Ecto neural progenitor cell (in vitro differentiated cells): Measurements from ENCODE around the gene PCBP3.

ENCODE experiments used
- DNase-seq: peaks from one replicate; pipeline ENCODE4 v3.0.0-alpha.2; 2018; ENCODE audit warnings: low spot score

Gene PCBP3

DNA sequence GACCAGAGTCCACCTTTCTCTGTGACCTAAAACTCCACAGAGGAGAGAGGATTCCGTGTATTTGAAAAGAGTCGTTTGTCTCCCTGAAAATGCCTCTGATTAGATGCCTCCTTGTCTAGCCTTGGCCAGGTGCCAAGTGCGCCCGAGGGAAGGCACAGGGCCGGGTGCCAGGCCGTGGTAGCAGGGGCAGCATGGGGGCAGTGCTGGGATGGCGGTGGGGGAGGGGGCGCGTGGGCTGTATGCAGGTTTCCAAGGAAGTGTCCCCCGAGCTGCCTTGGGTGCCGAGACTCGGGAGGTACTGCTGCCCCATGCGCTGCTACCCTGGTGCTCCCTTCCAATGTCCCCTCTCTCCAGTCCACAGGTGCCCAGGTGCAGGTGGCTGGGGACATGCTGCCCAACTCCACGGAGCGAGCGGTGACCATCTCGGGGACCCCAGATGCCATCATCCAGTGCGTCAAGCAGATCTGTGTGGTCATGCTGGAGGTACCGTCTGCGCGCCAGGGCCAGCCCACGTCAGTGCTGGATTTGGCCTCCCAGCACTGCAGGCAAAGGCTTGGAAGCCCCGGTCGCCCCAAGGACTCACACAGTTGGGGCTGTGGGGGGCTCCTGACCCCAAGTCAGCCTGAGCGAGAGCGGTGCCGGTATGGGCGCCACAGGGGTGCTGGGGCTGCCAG is 267.2 kb downstream of the PCBP3 start:
- no peak for DNase-seq

GRCh38 chr21:45911806-45912325 is 268.3 kb downstream of the PCBP3 start:
- DNase-seq = no peak

GRCh38 chr21:45912611-45913417 is 269.3 kb downstream of the PCBP3 start:
- DNase-seq = no peak

DNA sequence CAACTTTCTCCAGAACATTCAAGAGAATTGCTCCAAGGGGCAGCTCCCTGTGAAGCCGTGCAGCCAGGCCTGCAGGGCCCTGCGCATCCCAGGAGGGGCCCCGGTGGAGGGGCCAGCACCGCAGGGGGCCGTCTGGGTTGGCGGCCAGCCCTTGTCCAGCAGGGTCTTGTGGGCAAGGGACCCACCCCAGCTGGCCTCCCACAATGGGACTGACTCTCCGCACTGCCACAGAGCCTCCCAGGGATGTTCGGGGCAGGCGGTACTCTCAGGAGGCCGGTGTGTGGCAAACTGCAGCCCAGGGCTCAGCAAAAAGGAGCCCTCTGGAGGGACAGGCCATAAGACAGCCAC is 269.9 kb downstream of the PCBP3 start:
- no peak for DNase-seq

- DNase-seq = no peak
Observed at GRCh38 chr21:45913886-45914285, 270.4 kb downstream of the PCBP3 start.

DNA sequence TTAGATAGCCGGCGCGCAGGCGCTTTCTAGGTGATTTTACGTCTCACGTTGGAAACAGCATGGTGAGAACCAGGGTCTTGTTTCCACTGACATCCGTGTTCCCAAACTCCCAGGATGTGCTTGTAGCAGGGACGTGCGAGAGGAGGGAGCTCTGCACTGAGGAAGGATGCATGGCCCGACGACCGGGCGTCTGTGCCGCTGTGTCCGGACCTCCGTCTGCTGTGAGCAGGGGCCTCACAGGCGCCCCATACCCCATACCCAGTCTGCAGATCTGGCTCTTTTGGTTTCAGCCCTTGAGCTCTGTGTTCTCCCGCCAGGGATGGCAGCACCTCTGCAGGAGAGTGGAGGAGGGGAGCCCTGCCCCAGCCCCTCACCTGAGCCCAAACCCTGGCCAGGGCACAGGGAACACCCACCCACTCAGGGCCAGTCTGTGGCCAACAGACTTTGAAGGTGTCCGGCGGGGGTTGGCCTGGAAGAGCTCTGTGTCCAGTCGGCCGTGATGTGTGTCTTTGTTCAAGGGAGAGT is 270.9 kb downstream of the PCBP3 start:
- DNase-seq = no peak

DNA sequence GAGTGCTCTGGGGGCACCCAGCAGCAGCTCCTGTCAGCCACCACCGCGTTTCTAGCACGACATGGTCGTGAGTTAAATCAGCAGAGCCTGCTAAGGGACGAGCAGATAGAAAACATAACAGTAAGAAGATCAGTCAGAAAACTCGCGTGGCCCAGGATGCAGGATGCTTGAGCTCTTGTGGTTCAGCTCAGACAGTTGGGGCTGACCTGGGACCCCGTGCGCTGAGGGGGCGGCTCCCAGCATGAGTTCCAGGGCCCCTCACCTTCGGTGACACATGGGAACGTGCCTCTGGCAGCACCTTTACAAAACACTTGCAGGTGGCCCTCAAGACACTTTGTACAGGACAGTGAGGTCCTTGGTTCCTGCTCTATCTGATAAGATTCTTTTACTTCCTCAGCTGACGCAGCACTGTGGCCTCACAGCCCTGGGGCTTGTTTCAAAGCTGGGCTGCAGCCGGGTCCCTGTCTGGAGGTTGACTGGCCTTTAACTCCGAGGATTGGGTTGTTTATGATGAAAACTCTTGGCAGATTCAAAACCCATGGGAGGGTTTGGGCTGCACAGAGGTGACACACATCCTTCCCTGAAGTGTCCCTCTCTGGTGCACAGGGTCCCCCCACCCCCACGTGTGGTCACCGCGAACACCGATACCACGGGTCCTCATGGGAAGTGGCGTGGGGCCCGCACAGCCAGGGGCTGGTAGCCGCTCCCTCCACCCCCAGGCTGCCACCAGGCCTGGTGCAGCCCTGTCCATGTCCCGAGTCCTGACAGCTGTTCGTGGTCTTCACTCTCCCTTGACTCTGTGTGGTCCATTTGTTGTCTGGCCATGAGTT is 272.7 kb downstream of the PCBP3 start:
- no peak for DNase-seq

GRCh38 chr21:45917241-45917640 is 273.7 kb downstream of the PCBP3 start:
- DNase-seq = no peak

DNA sequence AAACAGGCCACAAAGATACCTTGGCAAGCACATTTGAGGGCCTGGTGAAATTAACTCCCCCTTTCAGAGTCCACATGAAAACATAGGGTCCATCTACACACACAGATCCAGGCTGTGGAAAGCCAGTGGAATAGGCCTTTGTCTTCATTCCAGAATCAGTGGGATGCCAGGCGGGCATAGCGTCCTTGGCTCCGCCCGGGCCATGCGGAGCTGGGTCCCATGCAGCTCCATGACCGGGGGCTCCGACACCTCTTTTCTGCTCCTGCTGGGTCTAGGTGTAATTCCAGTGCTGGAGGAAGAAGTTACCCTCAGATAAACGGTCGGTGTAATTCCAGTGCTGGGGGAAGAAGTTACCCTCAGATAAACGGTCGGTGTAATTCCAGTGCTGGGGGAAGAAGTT is 274.5 kb downstream of the PCBP3 start:
- DNase-seq = no peak

GRCh38 chr21:45918835-45919447 is 275.4 kb downstream of the PCBP3 start:
- DNase-seq = no peak

- DNase-seq = no peak
Observed at GRCh38 chr21:45919593-45919992, 276.1 kb downstream of the PCBP3 start.

GRCh38 chr21:45920824-45921600 is 277.5 kb downstream of the PCBP3 start:
- DNase-seq = no peak

- DNase-seq = no peak
Observed at GRCh38 chr21:45921917-45922316, 278.4 kb downstream of the PCBP3 start.

DNA sequence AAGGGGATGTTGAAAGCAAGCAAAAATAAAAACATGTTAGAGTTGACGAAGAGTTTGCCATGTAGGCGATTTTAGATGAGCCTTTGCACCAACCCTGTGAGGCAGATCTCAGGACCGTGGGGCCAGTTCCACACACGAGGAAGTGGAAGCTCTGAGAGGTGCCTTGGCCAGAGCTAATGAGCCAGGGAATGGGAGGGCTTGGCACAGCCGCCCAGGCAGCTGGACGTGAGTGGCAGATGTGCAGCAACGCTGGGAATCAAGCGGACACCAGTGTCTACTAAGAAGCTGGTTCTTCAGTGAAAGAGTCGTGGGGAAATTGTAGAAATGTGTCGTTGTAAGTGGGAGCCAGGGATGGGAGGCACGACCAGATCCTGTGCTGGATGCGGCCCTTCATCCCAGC is 279.1 kb downstream of the PCBP3 start:
- DNase-seq = no peak

GRCh38 chr21:45923146-45923545 is 279.6 kb downstream of the PCBP3 start:
- DNase-seq = peak; percentile 78

DNA sequence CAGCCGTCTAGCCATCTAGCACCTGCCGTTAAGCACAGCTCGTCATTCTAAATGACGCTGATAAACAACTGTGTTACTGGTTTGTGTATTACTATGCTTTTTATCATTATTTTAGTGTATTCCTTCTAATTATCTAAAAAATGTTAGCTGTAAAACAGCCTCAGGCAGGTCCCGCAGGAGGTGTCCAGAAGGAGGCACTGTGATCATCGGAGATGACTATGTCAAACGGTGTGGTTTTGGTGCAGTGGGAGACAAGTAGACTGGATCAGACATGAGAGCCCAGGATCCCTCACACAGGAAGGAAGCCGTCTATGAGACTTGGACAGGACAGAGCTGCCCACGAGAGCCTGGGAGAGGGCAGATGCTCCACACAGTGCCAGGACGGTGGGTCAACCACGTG is 282.8 kb downstream of the PCBP3 start:
- DNase-seq = no peak

GRCh38 chr21:45927032-45927431 is 283.5 kb downstream of the PCBP3 start:
- no peak for DNase-seq

GRCh38 chr21:45927851-45928850 is 284.6 kb downstream of the PCBP3 start:
- DNase-seq = no peak

GRCh38 chr21:45929449-45929848 is 285.9 kb downstream of the PCBP3 start:
- no peak for DNase-seq

DNA sequence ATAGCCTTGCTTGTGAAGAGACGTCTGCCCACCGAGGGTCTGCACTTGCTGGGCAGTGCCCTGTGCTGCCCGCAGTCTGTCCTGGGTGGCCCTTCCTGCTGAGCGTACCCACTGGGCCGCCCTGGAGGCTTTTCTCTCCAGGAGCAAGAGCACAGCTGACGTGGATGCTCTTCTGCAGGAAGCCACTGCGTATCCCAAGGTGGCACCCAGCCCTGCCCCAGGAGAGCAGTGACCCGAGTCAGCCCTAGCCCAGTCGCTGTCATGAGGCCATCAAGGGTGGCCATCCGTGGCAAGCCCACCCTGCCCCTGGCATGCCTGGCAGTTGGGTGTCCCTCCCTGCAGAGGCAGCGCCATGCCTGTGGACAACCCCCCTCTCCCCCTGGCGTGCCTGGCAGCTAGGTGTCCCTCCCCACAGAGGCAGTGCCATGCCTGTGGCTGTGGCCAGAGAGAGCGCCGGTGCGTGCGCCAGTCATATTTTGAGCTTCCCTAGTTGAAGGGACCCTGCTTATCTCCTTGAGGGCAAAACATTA is 286.8 kb downstream of the PCBP3 start:
- DNase-seq = no peak
